Measurements from ENCODE around the gene HDAC3. TPM values are rescaled to one million over a fixed set of nuclear protein-coding genes. Genes with fewer than 3 reads are reported as not detected.
"Not testable (repeated sequence)": the region's sequence is repeated elsewhere in the genome, so short reads cannot be mapped to it uniquely, and the experiment has no call there.

The HDAC3 gene
- polyA plus RNA-seq, 1 donor from 2014 or later = 96.1 TPM

DNA sequence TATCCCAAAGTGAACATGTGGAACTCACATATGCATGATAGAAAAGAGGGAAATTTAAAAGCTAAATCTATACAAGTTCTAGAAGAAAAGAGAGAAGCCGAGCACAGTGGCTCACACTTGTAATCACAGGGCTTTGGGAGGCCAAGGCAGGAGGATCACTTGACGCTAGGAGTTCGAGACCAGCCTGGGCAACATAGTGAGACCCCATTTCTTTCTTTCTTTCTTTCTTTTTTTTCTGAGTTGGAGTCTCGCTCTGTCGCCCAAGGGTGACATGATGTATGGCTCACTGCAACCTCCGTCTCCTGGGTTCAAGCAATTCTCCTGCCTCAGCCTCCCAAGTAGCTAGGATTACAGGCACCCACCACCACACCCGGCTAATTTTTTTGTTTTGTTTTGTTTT lies 26.7 kb downstream of the HDAC3 start:
- not testable (repeated sequence) for H3K36me3 Mint-ChIP-seq, H3K9me3 Mint-ChIP-seq, H3K27me3 Mint-ChIP-seq
- Mint-ChIP-seq H3K4me1 (peaks cover 48 to 68% (median 66%) of the 10 kb centered on the region in 3 donors), H3K4me3 (peak overlapping the region in 1 of 4 donors; percentile 73), H3K27ac (peak overlapping the region in 1 of 3 donors; percentile 49)

- Mint-ChIP-seq H3K4me3 (peak overlapping the region in 1 of 4 donors; percentile 3), H3K27me3 (no peaks in the 10 kb centered on the region), H3K27ac (peak overlapping the region in 1 of 3 donors; percentile 2), H3K9me3 (no peaks in the 10 kb centered on the region), H3K36me3 (peaks cover 5% of the 10 kb centered on the region), H3K4me1 (peaks cover 56 to 71% (median 70%) of the 10 kb centered on the region in 3 donors)
These were observed 27.6 kb downstream of the HDAC3 start for GRCh38 chr5:141609044-141609443.

- Mint-ChIP-seq H3K36me3 (peaks cover 5% of the 10 kb centered on the region), H3K27me3 (no peaks in the 10 kb centered on the region), H3K9me3 (no peaks in the 10 kb centered on the region), H3K27ac (peak overlapping the region; percentile 29 to 93 (median 59)), H3K4me1 (peaks cover 56 to 71% (median 70%) of the 10 kb centered on the region in 3 donors), H3K4me3 (peak overlapping the region in 3 of 4 donors; percentile 14 to 79 (median 45))
These were observed 28.1 kb downstream of the HDAC3 start for GRCh38 chr5:141608557-141608956.

DNA sequence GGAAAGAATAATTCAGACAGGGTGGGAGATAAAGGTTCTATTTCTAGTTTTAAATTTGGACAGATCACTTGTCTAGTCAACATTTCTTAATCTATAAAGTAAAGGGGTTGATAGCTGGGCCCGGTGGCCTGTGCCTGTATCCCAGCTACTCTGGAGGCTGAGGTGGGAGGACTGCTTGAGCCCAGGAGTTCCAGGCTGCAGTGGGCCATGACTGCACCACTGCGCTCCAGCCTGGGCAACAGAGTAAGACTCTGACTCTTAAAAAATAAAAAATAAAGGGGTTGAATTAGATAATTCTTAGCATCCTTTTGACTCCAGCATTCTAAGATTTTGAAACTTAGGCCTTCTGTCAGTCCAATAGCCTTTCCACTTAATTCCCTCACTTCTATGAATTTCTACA lies 28.6 kb downstream of the HDAC3 start:
- Mint-ChIP-seq H3K27me3 (no peaks in the 10 kb centered on the region), H3K9me3 (no peaks in the 10 kb centered on the region), H3K36me3 (peaks cover 2% of the 10 kb centered on the region), H3K4me1 (peaks cover 51 to 69% (median 67%) of the 10 kb centered on the region in 3 donors), H3K27ac (peak overlapping the region; percentile 29 to 93 (median 59)), H3K4me3 (peak overlapping the region in 2 of 4 donors; percentile 61 to 91)

- H3K27ac Mint-ChIP-seq = peak overlapping the region; percentile 29 to 95 (median 59)
- H3K36me3 Mint-ChIP-seq = no peaks in the 10 kb centered on the region
- no peaks in the 10 kb centered on the region for H3K9me3 Mint-ChIP-seq
- H3K27me3 Mint-ChIP-seq = no peaks in the 10 kb centered on the region
- H3K4me1 Mint-ChIP-seq = peaks cover 35 to 66% (median 60%) of the 10 kb centered on the region in 3 donors
- peak overlapping the region; percentile 43 to 91 (median 64) for H3K4me3 Mint-ChIP-seq
These were observed 30.9 kb downstream of the HDAC3 start for GRCh38 chr5:141605523-141606277.

DNA sequence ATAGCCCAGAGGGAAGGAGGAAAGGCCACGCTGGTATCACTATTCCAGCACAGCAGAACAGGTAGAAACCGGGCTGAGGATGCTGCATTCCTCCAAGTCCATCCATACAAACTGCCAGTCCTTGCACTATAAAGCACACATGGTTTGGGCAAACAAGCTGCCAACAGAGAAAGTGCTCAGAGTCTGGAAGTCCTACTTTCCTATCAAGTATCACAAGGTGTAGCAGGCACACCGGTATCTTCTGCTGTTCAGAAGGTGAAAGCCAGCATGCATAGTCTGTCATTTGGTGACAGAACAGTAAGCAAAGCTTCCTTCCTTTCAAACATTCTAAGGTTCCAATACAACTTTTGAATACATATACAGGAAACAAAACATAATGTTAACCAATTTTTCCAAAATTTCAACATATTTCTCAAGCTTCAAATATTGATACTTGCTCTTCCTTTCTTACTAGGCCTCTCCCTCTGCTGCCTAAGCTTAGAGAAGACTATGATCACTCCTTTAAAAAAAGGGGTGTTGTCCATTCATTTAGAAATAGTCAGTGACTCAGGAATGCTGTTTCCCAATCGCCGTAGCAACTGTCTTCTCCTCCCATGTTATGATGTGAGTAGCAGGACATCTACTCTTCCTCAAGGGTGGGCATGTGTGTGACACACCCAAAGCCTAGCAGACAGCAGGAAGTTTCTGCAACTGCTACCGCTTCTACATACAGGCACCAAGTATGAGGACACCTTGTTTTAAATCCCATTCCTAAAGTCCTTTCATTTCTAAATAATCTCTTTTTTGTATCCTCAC lies 32.5 kb downstream of the HDAC3 start:
- H3K4me1 Mint-ChIP-seq = peaks cover 37 to 69% (median 64%) of the 10 kb centered on the region in 3 donors
- no peaks in the 10 kb centered on the region for H3K9me3 Mint-ChIP-seq
- H3K27me3 Mint-ChIP-seq = no peaks in the 10 kb centered on the region

DNA sequence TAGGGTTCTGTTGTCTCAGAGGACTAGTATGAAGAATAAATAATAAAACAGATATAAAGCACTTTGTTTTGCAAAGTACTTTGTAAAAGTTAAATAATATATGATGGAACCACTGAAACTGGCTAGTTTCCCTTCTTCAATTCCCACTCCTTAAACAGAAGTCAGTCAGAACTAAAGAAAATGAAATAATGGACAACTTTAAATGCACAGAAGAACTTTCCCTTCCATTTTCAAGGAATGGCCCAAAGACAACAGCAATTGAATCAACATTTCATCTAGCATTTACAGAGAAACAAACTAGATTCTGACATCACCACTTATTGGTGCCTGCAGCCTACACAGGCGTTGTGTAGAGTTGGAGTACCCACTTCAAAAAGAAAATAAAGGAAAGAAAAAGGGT lies 34.0 kb downstream of the HDAC3 start:
- Mint-ChIP-seq H3K36me3 (no peaks in the 10 kb centered on the region), H3K9me3 (peaks cover 0 to under 1% (median 0%) of the 10 kb centered on the region in 3 donors), H3K4me1 (peaks cover 41 to 61% (median 61%) of the 10 kb centered on the region in 3 donors), H3K27ac (peak overlapping the region in 2 of 3 donors; percentile 33 to 68), H3K27me3 (no peaks in the 10 kb centered on the region), H3K4me3 (peak overlapping the region in 2 of 4 donors; percentile 42 to 71)

More for the DNA sequence above, 32.5 kb downstream of the HDAC3 start:
- Mint-ChIP-seq H3K4me3 (peak overlapping the region; percentile 9 to 91 (median 71)), H3K36me3 (no peaks in the 10 kb centered on the region), H3K27ac (peak overlapping the region; percentile 11 to 42 (median 29))

- peak overlapping the region in 2 of 4 donors; percentile 28 to 33 for H3K4me3 Mint-ChIP-seq
- H3K27me3 Mint-ChIP-seq = no peaks in the 10 kb centered on the region
- peaks cover 8% of the 10 kb centered on the region for H3K36me3 Mint-ChIP-seq
- H3K9me3 Mint-ChIP-seq = peaks cover 0 to 6% (median 0%) of the 10 kb centered on the region in 3 donors
- H3K4me1 Mint-ChIP-seq = peaks cover 31 to 45% (median 41%) of the 10 kb centered on the region in 3 donors
- H3K27ac Mint-ChIP-seq = peak overlapping the region in 2 of 3 donors; percentile 53
These were observed 38.0 kb downstream of the HDAC3 start for GRCh38 chr5:141598391-141599345.

DNA sequence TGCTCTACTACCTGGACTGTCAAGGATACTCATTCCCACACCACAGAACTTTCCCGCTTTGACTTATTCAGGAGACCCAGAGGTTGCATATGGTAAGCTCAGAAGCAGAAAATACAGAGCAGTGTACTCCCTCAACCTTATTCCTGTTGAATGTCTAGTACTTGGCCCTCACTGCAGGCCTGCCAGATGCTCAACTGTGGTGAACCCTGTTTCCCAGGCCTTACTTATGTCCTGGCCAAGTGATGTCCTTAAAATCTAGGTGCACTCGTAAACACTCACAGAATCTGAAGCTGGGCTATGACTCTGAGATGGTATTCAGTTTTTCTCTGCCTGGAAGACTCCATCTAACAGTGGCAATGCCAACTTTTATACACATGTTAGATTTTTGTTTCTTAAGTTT lies 38.8 kb downstream of the HDAC3 start:
- peaks cover 0 to 6% (median 0%) of the 10 kb centered on the region in 3 donors for H3K9me3 Mint-ChIP-seq
- H3K4me1 Mint-ChIP-seq = peaks cover 31 to 43% (median 37%) of the 10 kb centered on the region in 3 donors
- H3K36me3 Mint-ChIP-seq = peaks cover 8% of the 10 kb centered on the region
- no peak overlapping the region for H3K27ac Mint-ChIP-seq
- H3K27me3 Mint-ChIP-seq = no peaks in the 10 kb centered on the region
- no peak overlapping the region for H3K4me3 Mint-ChIP-seq

DNA sequence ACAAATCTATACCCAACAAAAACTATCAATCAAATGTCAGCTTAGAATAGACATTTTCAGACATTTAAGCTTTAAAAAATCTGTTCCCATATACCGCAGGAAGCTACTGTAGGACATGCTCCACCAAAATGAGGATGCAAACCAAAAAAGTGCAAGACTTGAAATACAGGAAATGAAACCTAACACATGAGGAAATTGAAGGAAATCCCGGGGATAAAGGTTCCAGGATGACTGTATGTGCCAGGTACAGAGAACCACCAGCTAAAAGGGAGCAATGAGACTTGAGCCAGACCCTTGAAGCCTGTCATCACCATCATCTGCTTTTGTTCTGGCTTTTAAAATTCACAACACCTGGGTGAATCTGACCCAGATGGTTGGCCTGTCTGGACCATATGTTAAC lies 39.3 kb downstream of the HDAC3 start:
- H3K36me3 Mint-ChIP-seq = peaks cover 8% of the 10 kb centered on the region
- H3K27ac Mint-ChIP-seq = peak overlapping the region in 1 of 3 donors; percentile 31
- no peaks in the 10 kb centered on the region for H3K27me3 Mint-ChIP-seq
- peaks cover 31 to 44% (median 38%) of the 10 kb centered on the region in 3 donors for H3K4me1 Mint-ChIP-seq
- no peak overlapping the region for H3K4me3 Mint-ChIP-seq
- H3K9me3 Mint-ChIP-seq = peaks cover 0 to 6% (median 0%) of the 10 kb centered on the region in 3 donors

DNA sequence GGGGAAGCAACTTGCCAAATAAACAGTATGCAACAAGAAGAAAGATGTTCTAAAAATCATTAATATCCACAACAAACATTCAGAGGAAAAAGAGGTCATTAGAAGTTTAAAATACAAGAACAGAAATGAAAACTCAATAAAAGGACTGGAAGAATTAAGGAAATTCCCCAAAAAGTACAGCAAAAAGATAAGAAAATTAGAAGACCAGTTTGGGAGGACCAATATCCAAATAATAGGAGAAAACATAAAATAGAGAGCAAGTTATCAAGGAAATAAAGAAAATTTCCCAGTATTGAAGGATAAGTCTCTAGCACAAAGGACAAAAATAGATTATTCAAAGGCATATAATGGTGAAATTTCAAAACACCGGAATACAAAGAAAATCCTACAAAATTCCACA lies 39.8 kb downstream of the HDAC3 start:
- peak overlapping the region in 1 of 3 donors; percentile 31 for H3K27ac Mint-ChIP-seq
- peak overlapping the region in 1 of 4 donors; percentile 53 for H3K4me3 Mint-ChIP-seq
- peaks cover 0 to 6% (median 0%) of the 10 kb centered on the region in 3 donors for H3K9me3 Mint-ChIP-seq
- no peaks in the 10 kb centered on the region for H3K27me3 Mint-ChIP-seq
- H3K4me1 Mint-ChIP-seq = peaks cover 35 to 48% (median 41%) of the 10 kb centered on the region in 3 donors
- H3K36me3 Mint-ChIP-seq = peaks cover 8% of the 10 kb centered on the region

GRCh38 chr5:141590127-141590526 lies 46.5 kb downstream of the HDAC3 start:
- no peaks in the 10 kb centered on the region for H3K27me3 Mint-ChIP-seq
- H3K4me1 Mint-ChIP-seq = peaks cover 17 to 38% (median 26%) of the 10 kb centered on the region in 3 donors
- no peak overlapping the region for H3K4me3 Mint-ChIP-seq
- no peak overlapping the region for H3K27ac Mint-ChIP-seq
- no peaks in the 10 kb centered on the region for H3K9me3 Mint-ChIP-seq
- H3K36me3 Mint-ChIP-seq = peaks cover 4% of the 10 kb centered on the region

- no peaks in the 10 kb centered on the region for H3K9me3 Mint-ChIP-seq
- H3K27ac Mint-ChIP-seq = peak overlapping the region in 1 of 3 donors; percentile 51
These were observed 50.4 kb downstream of the HDAC3 start for GRCh38 chr5:141586246-141586645.

DNA sequence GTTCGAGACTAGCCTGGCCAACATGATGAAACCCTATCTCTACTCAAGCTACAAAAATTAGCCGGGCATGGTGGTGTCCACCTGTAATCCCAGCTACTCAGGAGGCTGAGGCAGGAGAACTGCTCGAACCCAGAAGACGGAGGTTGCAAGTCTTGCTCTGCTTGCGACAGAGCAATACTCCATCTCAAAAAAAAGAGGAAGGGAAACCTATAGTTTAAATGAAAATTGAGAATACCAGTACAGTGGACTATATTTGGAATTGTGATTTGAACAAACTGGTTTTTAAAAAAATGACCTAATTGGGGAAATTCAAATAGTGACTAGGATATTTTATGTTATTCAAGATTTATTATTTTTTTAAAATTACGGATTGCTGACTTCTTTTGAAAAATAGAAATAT lies 51.1 kb downstream of the HDAC3 start:
- peaks cover 4% of the 10 kb centered on the region for H3K36me3 Mint-ChIP-seq
- no peak overlapping the region for H3K4me3 Mint-ChIP-seq
- H3K9me3 Mint-ChIP-seq = no peaks in the 10 kb centered on the region
- no peaks in the 10 kb centered on the region for H3K27me3 Mint-ChIP-seq
- H3K27ac Mint-ChIP-seq = peak overlapping the region in 1 of 3 donors; percentile 51
- peaks cover 11 to 34% (median 19%) of the 10 kb centered on the region in 3 donors for H3K4me1 Mint-ChIP-seq

More at GRCh38 chr5:141586246-141586645, 50.4 kb downstream of the HDAC3 start:
- Mint-ChIP-seq H3K36me3 (peaks cover 4% of the 10 kb centered on the region), H3K27me3 (no peaks in the 10 kb centered on the region), H3K4me3 (no peak overlapping the region), H3K4me1 (peaks cover 11 to 41% (median 24%) of the 10 kb centered on the region in 3 donors)
